ENCODE data around the gene PPP1R1A.

GRCh38 chr12:54565986-54566544 lies 22.4 kb downstream of the PPP1R1A start:
- TF ChIP-seq CTCF (conservative IDR thresholded peaks at IDR 0.05; ENCODE audit: low read depth, low read length) (no peak), EZH2 (IDR thresholded peaks at IDR 0.05; ENCODE audit: low read length, unreplicated experiment) (no peak)
